ENCODE results near the gene ACIN1. TPM values are rescaled to one million over a fixed set of nuclear protein-coding genes. Genes with fewer than 3 reads are reported as not detected.
A peak's percentile ranks its signal among the peaks of the same experiment; 100 is the strongest.

ACIN1 gene
- total and polyA plus RNA-seq, 2 of the 13 experiments (the other 11 are each of a cell fraction or from before 2014, with no cell fraction given): 165 to 183 TPM

- TF ChIP-seq, protein P1, sequence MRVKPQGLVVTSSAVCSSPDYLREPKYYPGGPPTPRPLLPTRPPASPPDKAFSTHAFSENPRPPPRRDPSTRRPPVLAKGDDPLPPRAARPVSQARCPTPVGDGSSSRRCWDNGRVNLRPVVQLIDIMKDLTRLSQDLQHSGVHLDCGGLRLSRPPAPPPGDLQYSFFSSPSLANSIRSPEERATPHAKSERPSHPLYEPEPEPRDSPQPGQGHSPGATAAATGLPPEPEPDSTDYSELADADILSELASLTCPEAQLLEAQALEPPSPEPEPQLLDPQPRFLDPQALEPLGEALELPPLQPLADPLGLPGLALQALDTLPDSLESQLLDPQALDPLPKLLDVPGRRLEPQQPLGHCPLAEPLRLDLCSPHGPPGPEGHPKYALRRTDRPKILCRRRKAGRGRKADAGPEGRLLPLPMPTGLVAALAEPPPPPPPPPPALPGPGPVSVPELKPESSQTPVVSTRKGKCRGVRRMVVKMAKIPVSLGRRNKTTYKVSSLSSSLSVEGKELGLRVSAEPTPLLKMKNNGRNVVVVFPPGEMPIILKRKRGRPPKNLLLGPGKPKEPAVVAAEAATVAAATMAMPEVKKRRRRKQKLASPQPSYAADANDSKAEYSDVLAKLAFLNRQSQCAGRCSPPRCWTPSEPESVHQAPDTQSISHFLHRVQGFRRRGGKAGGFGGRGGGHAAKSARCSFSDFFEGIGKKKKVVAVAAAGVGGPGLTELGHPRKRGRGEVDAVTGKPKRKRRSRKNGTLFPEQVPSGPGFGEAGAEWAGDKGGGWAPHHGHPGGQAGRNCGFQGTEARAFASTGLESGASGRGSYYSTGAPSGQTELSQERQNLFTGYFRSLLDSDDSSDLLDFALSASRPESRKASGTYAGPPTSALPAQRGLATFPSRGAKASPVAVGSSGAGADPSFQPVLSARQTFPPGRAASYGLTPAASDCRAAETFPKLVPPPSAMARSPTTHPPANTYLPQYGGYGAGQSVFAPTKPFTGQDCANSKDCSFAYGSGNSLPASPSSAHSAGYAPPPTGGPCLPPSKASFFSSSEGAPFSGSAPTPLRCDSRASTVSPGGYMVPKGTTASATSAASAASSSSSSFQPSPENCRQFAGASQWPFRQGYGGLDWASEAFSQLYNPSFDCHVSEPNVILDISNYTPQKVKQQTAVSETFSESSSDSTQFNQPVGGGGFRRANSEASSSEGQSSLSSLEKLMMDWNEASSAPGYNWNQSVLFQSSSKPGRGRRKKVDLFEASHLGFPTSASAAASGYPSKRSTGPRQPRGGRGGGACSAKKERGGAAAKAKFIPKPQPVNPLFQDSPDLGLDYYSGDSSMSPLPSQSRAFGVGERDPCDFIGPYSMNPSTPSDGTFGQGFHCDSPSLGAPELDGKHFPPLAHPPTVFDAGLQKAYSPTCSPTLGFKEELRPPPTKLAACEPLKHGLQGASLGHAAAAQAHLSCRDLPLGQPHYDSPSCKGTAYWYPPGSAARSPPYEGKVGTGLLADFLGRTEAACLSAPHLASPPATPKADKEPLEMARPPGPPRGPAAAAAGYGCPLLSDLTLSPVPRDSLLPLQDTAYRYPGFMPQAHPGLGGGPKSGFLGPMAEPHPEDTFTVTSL (CRISPR knock-in tag; IDR thresholded peaks at IDR 0.05; ENCODE audit: borderline replicate concordance): no peak
- TF ChIP-seq ZNF432 (CRISPR knock-in tag; IDR thresholded peaks at IDR 0.05; ENCODE audit: borderline replicate concordance) (no peak), HNF4A (CRISPR knock-in tag; IDR thresholded peaks at IDR 0.05) (no peak), TAF15 (IDR thresholded peaks at IDR 0.05; ENCODE audit: low read depth, low read length, poor library complexity, severe bottlenecking) (no peak), MYC (CRISPR knock-in tag; IDR thresholded peaks at IDR 0.05; ENCODE audit: borderline replicate concordance) (0 out of 2 replicates have a peak, but pooled peaks have one; percentile 35), ZNF296 (CRISPR knock-in tag; conservative IDR thresholded peaks at IDR 0.05) (no peak), ZNF660 (CRISPR knock-in tag; IDR thresholded peaks at IDR 0.05; ENCODE audit: borderline replicate concordance, low read depth) (no peak), RAD21 (CRISPR knock-in tag; IDR thresholded peaks at IDR 0.05) (peak; percentile 24; the same call in 1 of the 2 replicates), ZNF33B (CRISPR knock-in tag; IDR thresholded peaks at IDR 0.05) (no peak), HNRNPLL (IDR thresholded peaks at IDR 0.05; ENCODE audit: low read depth, low read length, poor library complexity, severe bottlenecking) (peak; percentile 32), ZNF207 (IDR thresholded peaks at IDR 0.05; ENCODE audit: borderline replicate concordance) (0 out of 2 replicates have a peak, but pooled peaks have one; percentile 57), ZNF777 (CRISPR knock-in tag; IDR thresholded peaks at IDR 0.05) (no peak), MBD4 (IDR thresholded peaks at IDR 0.05; ENCODE audit: borderline replicate concordance, low read length) (no peak), HMGXB4 (CRISPR knock-in tag; IDR thresholded peaks at IDR 0.05; ENCODE audit: borderline replicate concordance in 1 of 2, low read depth in 1 of 2) (no peak), FOXO1 (CRISPR knock-in tag; IDR thresholded peaks at IDR 0.05) (no peak)
- TF ChIP-seq, protein P2, sequence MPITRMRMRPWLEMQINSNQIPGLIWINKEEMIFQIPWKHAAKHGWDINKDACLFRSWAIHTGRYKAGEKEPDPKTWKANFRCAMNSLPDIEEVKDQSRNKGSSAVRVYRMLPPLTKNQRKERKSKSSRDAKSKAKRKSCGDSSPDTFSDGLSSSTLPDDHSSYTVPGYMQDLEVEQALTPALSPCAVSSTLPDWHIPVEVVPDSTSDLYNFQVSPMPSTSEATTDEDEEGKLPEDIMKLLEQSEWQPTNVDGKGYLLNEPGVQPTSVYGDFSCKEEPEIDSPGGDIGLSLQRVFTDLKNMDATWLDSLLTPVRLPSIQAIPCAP (CRISPR knock-in tag; IDR thresholded peaks at IDR 0.05; ENCODE audit: low read depth): no peak
- TF ChIP-seq, protein P3, sequence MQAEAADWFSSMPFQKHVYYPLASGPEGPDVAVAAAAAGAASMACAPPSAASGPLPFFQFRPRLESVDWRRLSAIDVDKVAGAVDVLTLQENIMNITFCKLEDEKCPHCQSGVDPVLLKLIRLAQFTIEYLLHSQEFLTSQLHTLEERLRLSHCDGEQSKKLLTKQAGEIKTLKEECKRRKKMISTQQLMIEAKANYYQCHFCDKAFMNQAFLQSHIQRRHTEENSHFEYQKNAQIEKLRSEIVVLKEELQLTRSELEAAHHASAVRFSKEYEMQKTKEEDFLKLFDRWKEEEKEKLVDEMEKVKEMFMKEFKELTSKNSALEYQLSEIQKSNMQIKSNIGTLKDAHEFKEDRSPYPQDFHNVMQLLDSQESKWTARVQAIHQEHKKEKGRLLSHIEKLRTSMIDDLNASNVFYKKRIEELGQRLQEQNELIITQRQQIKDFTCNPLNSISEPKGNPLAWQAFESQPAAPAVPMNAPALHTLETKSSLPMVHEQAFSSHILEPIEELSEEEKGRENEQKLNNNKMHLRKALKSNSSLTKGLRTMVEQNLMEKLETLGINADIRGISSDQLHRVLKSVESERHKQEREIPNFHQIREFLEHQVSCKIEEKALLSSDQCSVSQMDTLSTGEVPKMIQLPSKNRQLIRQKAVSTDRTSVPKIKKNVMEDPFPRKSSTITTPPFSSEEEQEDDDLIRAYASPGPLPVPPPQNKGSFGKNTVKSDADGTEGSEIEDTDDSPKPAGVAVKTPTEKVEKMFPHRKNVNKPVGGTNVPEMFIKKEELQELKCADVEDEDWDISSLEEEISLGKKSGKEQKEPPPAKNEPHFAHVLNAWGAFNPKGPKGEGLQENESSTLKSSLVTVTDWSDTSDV (CRISPR knock-in tag; IDR thresholded peaks at IDR 0.05): no peak
Observed at GRCh38 chr14:23042162-23042965, 52.6 kb downstream of the ACIN1 start, which contains the start of gene PSMB11 (continued).

All from HepG2 (cell line).